DND-41 (cell line): Measurements from ENCODE around the gene TSPAN18.

Experiments used
- EZH2 ChIP-seq: IDR thresholded peaks from 3 replicates; pipeline ENCODE4 v1.6.1; 2012; ENCODE audit warnings: borderline replicate concordance, low read depth, mild to moderate bottlenecking, moderate library complexity, low read length, inconsistent platforms; ENCODE audit not compliant: severe bottlenecking
- TF ChIP-seq, protein P1 (sequence below): IDR thresholded peaks from 2 replicates; pipeline ENCODE4 v1.5.1; 2012; ENCODE audit warnings: borderline replicate concordance, low read length, moderate library complexity, mild to moderate bottlenecking; ENCODE audit not compliant: poor library complexity, severe bottlenecking; ENCODE audit errors: extremely low read depth

DNA sequence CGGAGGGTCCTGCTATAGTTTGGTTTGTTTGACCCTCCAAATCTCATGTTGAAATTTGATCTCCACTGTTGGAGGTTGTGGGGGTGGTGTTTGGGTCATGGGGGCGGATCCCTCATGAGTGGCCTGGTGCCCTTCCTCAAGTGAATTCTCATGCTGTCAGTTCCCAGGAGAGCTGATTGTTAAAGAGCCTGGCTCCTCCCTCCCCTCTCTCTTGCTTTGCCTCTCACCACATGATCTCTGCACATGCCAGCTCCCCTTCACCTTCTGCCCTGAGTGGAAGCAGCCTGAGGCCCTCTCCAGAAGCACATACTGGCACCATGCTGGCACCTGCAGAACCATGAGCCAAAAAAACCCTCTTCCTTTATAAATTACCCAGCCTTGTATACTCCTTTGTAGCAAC lies 7.1 kb downstream of the TSPAN18 start:
- TF ChIP-seq, protein P1, sequence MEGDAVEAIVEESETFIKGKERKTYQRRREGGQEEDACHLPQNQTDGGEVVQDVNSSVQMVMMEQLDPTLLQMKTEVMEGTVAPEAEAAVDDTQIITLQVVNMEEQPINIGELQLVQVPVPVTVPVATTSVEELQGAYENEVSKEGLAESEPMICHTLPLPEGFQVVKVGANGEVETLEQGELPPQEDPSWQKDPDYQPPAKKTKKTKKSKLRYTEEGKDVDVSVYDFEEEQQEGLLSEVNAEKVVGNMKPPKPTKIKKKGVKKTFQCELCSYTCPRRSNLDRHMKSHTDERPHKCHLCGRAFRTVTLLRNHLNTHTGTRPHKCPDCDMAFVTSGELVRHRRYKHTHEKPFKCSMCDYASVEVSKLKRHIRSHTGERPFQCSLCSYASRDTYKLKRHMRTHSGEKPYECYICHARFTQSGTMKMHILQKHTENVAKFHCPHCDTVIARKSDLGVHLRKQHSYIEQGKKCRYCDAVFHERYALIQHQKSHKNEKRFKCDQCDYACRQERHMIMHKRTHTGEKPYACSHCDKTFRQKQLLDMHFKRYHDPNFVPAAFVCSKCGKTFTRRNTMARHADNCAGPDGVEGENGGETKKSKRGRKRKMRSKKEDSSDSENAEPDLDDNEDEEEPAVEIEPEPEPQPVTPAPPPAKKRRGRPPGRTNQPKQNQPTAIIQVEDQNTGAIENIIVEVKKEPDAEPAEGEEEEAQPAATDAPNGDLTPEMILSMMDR, result no peak
- TF ChIP-seq EZH2, result no peak
